Stimulated activated CD4-positive, alpha-beta T cell treated with anti-CD3 and anti-CD28 coated beads, Interleukin-1b, Interleukin-23, amount 100 ng/mL, for 1 hour (primary cell): Measurements from ENCODE around the gene NOTCH3.

Experiments
- DNase-seq, 2 donors: peaks; one replicate each; pipeline ENCODE4 v3.0.0-alpha.2; 2020; ENCODE audit warnings: low read depth in 2 of 2

Gene NOTCH3

GRCh38 chr19:15196360-15197005 is 4.3 kb downstream of the NOTCH3 start:
- DNase-seq: no peak

GRCh38 chr19:15195371-15196334 is 5.1 kb downstream of the NOTCH3 start:
- DNase-seq: no peak

GRCh38 chr19:15194938-15195337 is 5.9 kb downstream of the NOTCH3 start:
- DNase-seq: no peak

GRCh38 chr19:15191982-15192381 is 8.8 kb downstream of the NOTCH3 start:
- DNase-seq: no peak

GRCh38 chr19:15191514-15191913 is 9.3 kb downstream of the NOTCH3 start:
- DNase-seq: no peak

GRCh38 chr19:15188851-15189250 is 11.9 kb downstream of the NOTCH3 start:
- no peak for DNase-seq

GRCh38 chr19:15187026-15188007 is 13.5 kb downstream of the NOTCH3 start:
- DNase-seq: no peak

GRCh38 chr19:15185188-15185587 is 15.6 kb downstream of the NOTCH3 start:
- no peak for DNase-seq

GRCh38 chr19:15184776-15185175 is 16.0 kb downstream of the NOTCH3 start:
- DNase-seq: no peak

- no peak for DNase-seq
Observed at GRCh38 chr19:15181394-15181793, 19.4 kb downstream of the NOTCH3 start.

GRCh38 chr19:15180451-15181390 is 20.1 kb downstream of the NOTCH3 start:
- no peak for DNase-seq

GRCh38 chr19:15178629-15179308 is 22.0 kb downstream of the NOTCH3 start:
- DNase-seq: no peak

GRCh38 chr19:15177269-15178116 is 23.3 kb downstream of the NOTCH3 start:
- peak; percentile 60 to 68 for DNase-seq

- no peak for DNase-seq
Observed at GRCh38 chr19:15175609-15176008, 25.2 kb downstream of the NOTCH3 start.

GRCh38 chr19:15173746-15174404 is 26.9 kb downstream of the NOTCH3 start:
- no peak for DNase-seq

GRCh38 chr19:15170345-15170744 is 30.4 kb downstream of the NOTCH3 start:
- no peak for DNase-seq

- no peak for DNase-seq
Observed at GRCh38 chr19:15169541-15170285, 31.1 kb downstream of the NOTCH3 start.

GRCh38 chr19:15166700-15167099 is 34.1 kb downstream of the NOTCH3 start:
- no peak for DNase-seq
